Measurements from ENCODE around the gene USP16.
A peak's percentile ranks its signal among the peaks of the same experiment; 100 is the strongest.

Gene USP16

GRCh38 chr21:29024474-29025327 lies at the start of gene USP16:
Gene USP16 (plus strand): TSS chr21:29024668. CDS start chr21:29027914, 3,246 bp downstream.
- ATAC-seq = peak; percentile 99
- TF ChIP-seq RARB (CRISPR knock-in tag; IDR thresholded peaks at IDR 0.05) (no peak), GLIS3 (CRISPR knock-in tag; IDR thresholded peaks at IDR 0.05) (no peak), CSDC2 (CRISPR knock-in tag; IDR thresholded peaks at IDR 0.05) (no peak), ZNF70 (CRISPR knock-in tag; IDR thresholded peaks at IDR 0.05) (no peak), ZNF8 (CRISPR knock-in tag; IDR thresholded peaks at IDR 0.05) (no peak)
- TF ChIP-seq, protein P1, sequence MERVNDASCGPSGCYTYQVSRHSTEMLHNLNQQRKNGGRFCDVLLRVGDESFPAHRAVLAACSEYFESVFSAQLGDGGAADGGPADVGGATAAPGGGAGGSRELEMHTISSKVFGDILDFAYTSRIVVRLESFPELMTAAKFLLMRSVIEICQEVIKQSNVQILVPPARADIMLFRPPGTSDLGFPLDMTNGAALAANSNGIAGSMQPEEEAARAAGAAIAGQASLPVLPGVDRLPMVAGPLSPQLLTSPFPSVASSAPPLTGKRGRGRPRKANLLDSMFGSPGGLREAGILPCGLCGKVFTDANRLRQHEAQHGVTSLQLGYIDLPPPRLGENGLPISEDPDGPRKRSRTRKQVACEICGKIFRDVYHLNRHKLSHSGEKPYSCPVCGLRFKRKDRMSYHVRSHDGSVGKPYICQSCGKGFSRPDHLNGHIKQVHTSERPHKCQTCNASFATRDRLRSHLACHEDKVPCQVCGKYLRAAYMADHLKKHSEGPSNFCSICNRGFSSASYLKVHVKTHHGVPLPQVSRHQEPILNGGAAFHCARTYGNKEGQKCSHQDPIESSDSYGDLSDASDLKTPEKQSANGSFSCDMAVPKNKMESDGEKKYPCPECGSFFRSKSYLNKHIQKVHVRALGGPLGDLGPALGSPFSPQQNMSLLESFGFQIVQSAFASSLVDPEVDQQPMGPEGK (CRISPR knock-in tag; IDR thresholded peaks at IDR 0.05; ENCODE audit: borderline replicate concordance) = 0 out of 2 replicates have a peak, but pooled peaks have one; percentile 13
- TF ChIP-seq, protein P2, sequence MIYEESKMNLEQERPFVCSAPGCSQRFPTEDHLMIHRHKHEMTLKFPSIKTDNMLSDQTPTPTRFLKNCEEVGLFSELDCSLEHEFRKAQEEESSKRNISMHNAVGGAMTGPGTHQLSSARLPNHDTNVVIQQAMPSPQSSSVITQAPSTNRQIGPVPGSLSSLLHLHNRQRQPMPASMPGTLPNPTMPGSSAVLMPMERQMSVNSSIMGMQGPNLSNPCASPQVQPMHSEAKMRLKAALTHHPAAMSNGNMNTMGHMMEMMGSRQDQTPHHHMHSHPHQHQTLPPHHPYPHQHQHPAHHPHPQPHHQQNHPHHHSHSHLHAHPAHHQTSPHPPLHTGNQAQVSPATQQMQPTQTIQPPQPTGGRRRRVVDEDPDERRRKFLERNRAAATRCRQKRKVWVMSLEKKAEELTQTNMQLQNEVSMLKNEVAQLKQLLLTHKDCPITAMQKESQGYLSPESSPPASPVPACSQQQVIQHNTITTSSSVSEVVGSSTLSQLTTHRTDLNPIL (CRISPR knock-in tag; IDR thresholded peaks at IDR 0.05; ENCODE audit: low read depth) = no peak

- TF ChIP-seq, protein P3, sequence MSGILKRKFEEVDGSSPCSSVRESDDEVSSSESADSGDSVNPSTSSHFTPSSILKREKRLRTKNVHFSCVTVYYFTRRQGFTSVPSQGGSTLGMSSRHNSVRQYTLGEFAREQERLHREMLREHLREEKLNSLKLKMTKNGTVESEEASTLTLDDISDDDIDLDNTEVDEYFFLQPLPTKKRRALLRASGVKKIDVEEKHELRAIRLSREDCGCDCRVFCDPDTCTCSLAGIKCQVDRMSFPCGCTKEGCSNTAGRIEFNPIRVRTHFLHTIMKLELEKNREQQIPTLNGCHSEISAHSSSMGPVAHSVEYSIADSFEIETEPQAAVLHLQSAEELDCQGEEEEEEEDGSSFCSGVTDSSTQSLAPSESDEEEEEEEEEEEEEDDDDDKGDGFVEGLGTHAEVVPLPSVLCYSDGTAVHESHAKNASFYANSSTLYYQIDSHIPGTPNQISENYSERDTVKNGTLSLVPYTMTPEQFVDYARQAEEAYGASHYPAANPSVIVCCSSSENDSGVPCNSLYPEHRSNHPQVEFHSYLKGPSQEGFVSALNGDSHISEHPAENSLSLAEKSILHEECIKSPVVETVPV (CRISPR knock-in tag; IDR thresholded peaks at IDR 0.05) = no peak
- TF ChIP-seq SNAI2 (CRISPR knock-in tag; IDR thresholded peaks at IDR 0.05) (no peak), ISL1 (CRISPR knock-in tag; IDR thresholded peaks at IDR 0.05) (no peak), TCF4 (CRISPR knock-in tag; IDR thresholded peaks at IDR 0.05; ENCODE audit: borderline replicate concordance) (0 out of 2 replicates have a peak, but pooled peaks have one; percentile 34), RARB (CRISPR knock-in tag; IDR thresholded peaks at IDR 0.05) (no peak), ARNTL (CRISPR knock-in tag; IDR thresholded peaks at IDR 0.05; ENCODE audit: borderline replicate concordance, low read depth) (no peak)
- TF ChIP-seq, protein P2 (CRISPR knock-in tag; IDR thresholded peaks at IDR 0.05; ENCODE audit: low read depth) = 0 out of 2 replicates have a peak, but pooled peaks have one; percentile 24
- peak; percentile 70 for ATAC-seq
Measured at GRCh38 chr21:28975397-28975796, 49.1 kb upstream of the USP16 start.

GRCh38 chr21:28979092-28979491 lies 45.4 kb upstream of the USP16 start:
- no peak for ATAC-seq
- no peak for TF ChIP-seq SNAI2 (CRISPR knock-in tag; IDR thresholded peaks at IDR 0.05)
- TF ChIP-seq ESRRG (CRISPR knock-in tag; IDR thresholded peaks at IDR 0.05) = no peak
- TF ChIP-seq PPARA (CRISPR knock-in tag; IDR thresholded peaks at IDR 0.05; ENCODE audit: borderline replicate concordance) = no peak
- no peak for TF ChIP-seq ISL1 (CRISPR knock-in tag; IDR thresholded peaks at IDR 0.05)
- no peak for TF ChIP-seq TOX (CRISPR knock-in tag; IDR thresholded peaks at IDR 0.05; ENCODE audit: borderline replicate concordance)
- TF ChIP-seq ZFP30 (CRISPR knock-in tag; IDR thresholded peaks at IDR 0.05) = no peak
- TF ChIP-seq, protein P1 (CRISPR knock-in tag; IDR thresholded peaks at IDR 0.05; ENCODE audit: borderline replicate concordance) = no peak
- TF ChIP-seq, protein P4, sequence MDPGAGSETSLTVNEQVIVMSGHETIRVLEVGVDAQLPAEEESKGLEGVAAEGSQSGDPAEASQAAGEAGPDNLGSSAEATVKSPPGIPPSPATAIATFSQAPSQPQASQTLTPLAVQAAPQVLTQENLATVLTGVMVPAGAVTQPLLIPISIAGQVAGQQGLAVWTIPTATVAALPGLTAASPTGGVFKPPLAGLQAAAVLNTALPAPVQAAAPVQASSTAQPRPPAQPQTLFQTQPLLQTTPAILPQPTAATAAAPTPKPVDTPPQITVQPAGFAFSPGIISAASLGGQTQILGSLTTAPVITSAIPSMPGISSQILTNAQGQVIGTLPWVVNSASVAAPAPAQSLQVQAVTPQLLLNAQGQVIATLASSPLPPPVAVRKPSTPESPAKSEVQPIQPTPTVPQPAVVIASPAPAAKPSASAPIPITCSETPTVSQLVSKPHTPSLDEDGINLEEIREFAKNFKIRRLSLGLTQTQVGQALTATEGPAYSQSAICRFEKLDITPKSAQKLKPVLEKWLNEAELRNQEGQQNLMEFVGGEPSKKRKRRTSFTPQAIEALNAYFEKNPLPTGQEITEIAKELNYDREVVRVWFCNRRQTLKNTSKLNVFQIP (CRISPR knock-in tag; IDR thresholded peaks at IDR 0.05; ENCODE audit: borderline replicate concordance, low read depth) = no peak
- TF ChIP-seq ZNF565 (CRISPR knock-in tag; conservative IDR thresholded peaks at IDR 0.05; ENCODE audit: low read depth) = no peak
- TF ChIP-seq, protein P2 (CRISPR knock-in tag; IDR thresholded peaks at IDR 0.05; ENCODE audit: low read depth) = no peak
